ENCODE results near the gene C8G.

Gene C8G

GRCh38 chr9:136980669-136981478 lies 35.8 kb downstream of the C8G start:
- in situ Hi-C loops (cut with HindIII; ENCODE audit: low sequenced_read_pairs): no loop called here

GRCh38 chr9:136981588-136982231 lies 36.7 kb downstream of the C8G start:
- in situ Hi-C loops (cut with HindIII; ENCODE audit: low sequenced_read_pairs): no loop called here

GRCh38 chr9:136982232-136983051 lies 37.4 kb downstream of the C8G start, which contains the start of gene LCNL1:
Gene LCNL1 (plus strand): TSS chr9:136982993. CDS start chr9:136983587, 594 bp downstream.
- in situ Hi-C loops (cut with HindIII; ENCODE audit: low sequenced_read_pairs): no loop called here

GRCh38 chr9:136983167-136983566 lies 38.1 kb downstream of the C8G start:
- in situ Hi-C loops (cut with HindIII; ENCODE audit: low sequenced_read_pairs): no loop called here

- in situ Hi-C loops (cut with HindIII; ENCODE audit: low sequenced_read_pairs): no loop called here
These were observed 38.7 kb downstream of the C8G start for GRCh38 chr9:136983656-136984314.

GRCh38 chr9:136984464-136985026 lies 39.5 kb downstream of the C8G start:
- in situ Hi-C loops (cut with HindIII; ENCODE audit: low sequenced_read_pairs): no loop called here

- in situ Hi-C loops (cut with HindIII; ENCODE audit: low sequenced_read_pairs): no loop called here
These were observed 40.1 kb downstream of the C8G start for GRCh38 chr9:136985027-136985602.

GRCh38 chr9:136985853-136986252 lies 40.8 kb downstream of the C8G start:
- in situ Hi-C loops (cut with HindIII; ENCODE audit: low sequenced_read_pairs): no loop called here

GRCh38 chr9:136988872-136989271 lies 43.8 kb downstream of the C8G start:
- in situ Hi-C loops (cut with HindIII; ENCODE audit: low sequenced_read_pairs): no loop called here

GRCh38 chr9:136990242-136990911 lies 45.3 kb downstream of the C8G start:
- in situ Hi-C loops (cut with HindIII; ENCODE audit: low sequenced_read_pairs): no loop called here

- in situ Hi-C loops (cut with HindIII; ENCODE audit: low sequenced_read_pairs): no loop called here
These were observed 47.2 kb downstream of the C8G start, which contains the start of gene PAXX for GRCh38 chr9:136991993-136992818. Gene PAXX (plus strand): TSS chr9:136992422. CDS start chr9:136992444, 22 bp downstream.

GRCh38 chr9:136992819-136993369 lies 47.9 kb downstream of the C8G start:
- in situ Hi-C loops (cut with HindIII; ENCODE audit: low sequenced_read_pairs): no loop called here

GRCh38 chr9:136994180-136994887 lies 49.3 kb downstream of the C8G start:
- in situ Hi-C loops (cut with HindIII; ENCODE audit: low sequenced_read_pairs): no loop called here

- in situ Hi-C loops (cut with HindIII; ENCODE audit: low sequenced_read_pairs): no loop called here
These were observed 49.8 kb downstream of the C8G start for GRCh38 chr9:136994888-136995230.

- in situ Hi-C loops (cut with HindIII; ENCODE audit: low sequenced_read_pairs): no loop called here
These were observed 50.3 kb downstream of the C8G start for GRCh38 chr9:136995362-136995761.

- in situ Hi-C loops (cut with HindIII; ENCODE audit: low sequenced_read_pairs): no loop called here
These were observed 50.8 kb downstream of the C8G start for GRCh38 chr9:136995772-136996311.
